Measurements from ENCODE around the gene DNAJC25. TPM values are rescaled to one million over a fixed set of nuclear protein-coding genes. Genes with fewer than 3 reads are reported as not detected.

Gene DNAJC25
- polyA plus RNA-seq, 3 donors, result 1.1 to 6.0 (median 1.6) TPM

- TF ChIP-seq CTCF (IDR thresholded peaks at IDR 0.05), result no peak
- H3K79me2 ChIP-seq (ENCODE audit: insufficient read depth, low read length), result peaks cover 18% of the 10 kb centered on the region
- H2AFZ ChIP-seq (ENCODE audit: insufficient read depth, low read depth, low read length, poor library complexity, severe bottlenecking), result no peak overlapping the region
- Mint-ChIP-seq H3K36me3 (peaks cover 12 to 19% of the 10 kb centered on the region in 2 donors), H3K27me3 (ENCODE audit: low read depth in 3 of 3) (peaks cover 5 to 10% (median 9%) of the 10 kb centered on the region in 3 donors), H3K9me3 (no peaks in the 10 kb centered on the region), H3K4me1 (peaks cover 24% of the 10 kb centered on the region), H3K4me3 (no peak overlapping the region), H3K27ac (peak overlapping the region in 2 of 7 donors; percentile 3 to 30)
- H3K27me3 ChIP-seq (ENCODE audit: control insufficient read depth in 2 of 2, insufficient read depth in 2 of 2, low read length in 2 of 2), result no peaks in the 10 kb centered on the region
- no CpG with 5 or more reads among the region's 3 CpGs for WGBS (ENCODE audit: insufficient coverage)
- no peak overlapping the region for H3K4me2 ChIP-seq (replicated peaks; ENCODE audit: extremely low read depth, low read length, poor library complexity, severe bottlenecking)
- peaks cover 3 to 18% of the 10 kb centered on the region in 2 donors for H3K36me3 ChIP-seq (replicated peaks in 1 of 2; ENCODE audit: control insufficient read depth in 1 of 2, insufficient read depth in 2 of 2, low read length in 2 of 2)
- no peak overlapping the region for H3K27ac ChIP-seq (ENCODE audit: low read depth in 1 of 2, low read length in 2 of 2)
- intact Hi-C loops (cut with micrococcal nuclease), result no loop called here
- peaks cover 18 to 22% of the 10 kb centered on the region in 2 donors for H3K4me1 ChIP-seq (ENCODE audit: control insufficient read depth in 1 of 2, insufficient read depth in 2 of 2, low read length in 2 of 2)
- peaks cover 17% of the 10 kb centered on the region for H4K20me1 ChIP-seq (ENCODE audit: insufficient read depth, low read length)
- no peaks in the 10 kb centered on the region for H3K9me3 ChIP-seq (replicated peaks in 1 of 2; ENCODE audit: control insufficient read depth in 1 of 2, insufficient read depth in 1 of 2, low read length in 2 of 2)
- DNase-seq, result peak in 1 of 3 donors; percentile 10
- no peak overlapping the region for H3K4me3 ChIP-seq (replicated peaks in 1 of 3; ENCODE audit: low read depth in 2 of 3, low read length in 3 of 3)
- H3K9ac ChIP-seq (ENCODE audit: insufficient read depth, low read length, poor library complexity, severe bottlenecking), result no peak overlapping the region
Measured at GRCh38 chr9:111659691-111660090, 28.6 kb downstream of the DNAJC25 start.

GRCh38 chr9:111661150-111661801 is 30.1 kb downstream of the DNAJC25 start, which contains the start of gene GNG10:
Gene GNG10 (plus strand): TSS chr9:111661605. CDS start chr9:111661635, 30 bp downstream.
- H3K9ac ChIP-seq (ENCODE audit: insufficient read depth, low read length, poor library complexity, severe bottlenecking), result peak within 1 kb of the TSS; percentile 68
- WGBS (ENCODE audit: insufficient coverage), result under 1% methylated on average over 61 of the region's 61 CpGs
- H3K4me3 Mint-ChIP-seq, result peak within 1 kb of the TSS; percentile 100
- H3K27ac ChIP-seq (ENCODE audit: low read depth in 1 of 2, low read length in 2 of 2), result peak within 1 kb of the TSS; percentile 26 to 60
- peaks cover 5 to 22% of the 10 kb centered on the region in 2 donors for H3K36me3 Mint-ChIP-seq
- no peaks in the 10 kb centered on the region for H3K9me3 Mint-ChIP-seq
- H3K4me2 ChIP-seq (replicated peaks; ENCODE audit: extremely low read depth, low read length, poor library complexity, severe bottlenecking), result peak within 1 kb of the TSS; percentile 93
- peaks cover 3 to 20% of the 10 kb centered on the region in 2 donors for H3K36me3 ChIP-seq (replicated peaks in 1 of 2; ENCODE audit: control insufficient read depth in 1 of 2, insufficient read depth in 2 of 2, low read length in 2 of 2)
- peak in 2 of 3 donors; percentile 17 to 25 for DNase-seq
- peaks cover 5 to 10% (median 9%) of the 10 kb centered on the region in 3 donors for H3K27me3 Mint-ChIP-seq (ENCODE audit: low read depth in 3 of 3)
- no peak for TF ChIP-seq CTCF (IDR thresholded peaks at IDR 0.05)
- H3K4me1 Mint-ChIP-seq, result peaks cover 27% of the 10 kb centered on the region
- peak within 1 kb of the TSS; percentile 86 for H2AFZ ChIP-seq (ENCODE audit: insufficient read depth, low read depth, low read length, poor library complexity, severe bottlenecking)
- H3K79me2 ChIP-seq (ENCODE audit: insufficient read depth, low read length), result peaks cover 31% of the 10 kb centered on the region
- H3K4me3 ChIP-seq (replicated peaks in 1 of 3; ENCODE audit: low read depth in 2 of 3, low read length in 3 of 3), result peak within 1 kb of the TSS; percentile 68 to 85 (median 80)
- H4K20me1 ChIP-seq (ENCODE audit: insufficient read depth, low read length), result peaks cover 33% of the 10 kb centered on the region
- H3K9me3 ChIP-seq (replicated peaks in 1 of 2; ENCODE audit: control insufficient read depth in 1 of 2, insufficient read depth in 1 of 2, low read length in 2 of 2), result no peaks in the 10 kb centered on the region
- peaks cover 18 to 22% of the 10 kb centered on the region in 2 donors for H3K4me1 ChIP-seq (ENCODE audit: control insufficient read depth in 1 of 2, insufficient read depth in 2 of 2, low read length in 2 of 2)
- intact Hi-C loops (cut with micrococcal nuclease), result no loop called here
- H3K27me3 ChIP-seq (ENCODE audit: control insufficient read depth in 2 of 2, insufficient read depth in 2 of 2, low read length in 2 of 2), result no peaks in the 10 kb centered on the region
- peak within 1 kb of the TSS; percentile 79 to 93 (median 88) for H3K27ac Mint-ChIP-seq

Measured in CD14-positive monocyte (primary cell).